ENCODE measurements around the gene PPP1R12B.
"Not testable (repeated sequence)": the region's sequence is repeated elsewhere in the genome, so short reads cannot be mapped to it uniquely, and the experiment has no call there.

PPP1R12B gene

DNA sequence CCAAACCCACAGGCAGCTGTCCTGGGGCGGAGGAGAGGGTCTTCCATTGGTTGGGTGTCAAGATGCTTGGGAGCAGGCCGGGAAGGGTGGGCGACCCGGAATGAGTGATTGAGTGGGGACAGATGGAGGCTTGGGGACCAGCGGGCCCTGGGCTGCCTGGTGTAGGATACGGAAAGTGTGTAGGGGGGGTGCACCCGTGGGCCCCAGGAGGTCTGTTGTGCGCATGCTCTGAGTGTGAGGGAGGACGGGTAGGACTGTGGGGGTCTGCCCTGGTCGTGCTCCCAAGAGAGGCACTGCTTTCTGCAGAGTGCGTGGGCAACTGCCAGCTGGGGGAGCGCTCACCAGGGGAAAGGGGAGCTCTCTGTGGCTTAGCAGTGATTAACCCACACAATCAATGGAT lies 275.0 kb downstream of the PPP1R12B start:
- H3K4me1 ChIP-seq (ENCODE audit: control insufficient read depth, insufficient read depth, low read length); H3K27ac ChIP-seq (ENCODE audit: extremely low read depth, low read depth, low read length); POLR2A ChIA-PET; H3K36me3 ChIP-seq (ENCODE audit: control insufficient read depth in 2 of 2, insufficient read depth in 1 of 2, low read length in 2 of 2); H3K4me3 ChIP-seq (ENCODE audit: low read depth, low read length); H3K9me3 ChIP-seq (ENCODE audit: control insufficient read depth, insufficient read depth, low read depth, low read length): not testable (repeated sequence)
- CTCF ChIA-PET = interaction anchor here (0.7 kb wide), 1 partner anchor 511 kb away, joined by 3 read pairs; no protein-coding TSS in a partner anchor
- TF ChIP-seq EGR2 (tag by site-specific recombination; IDR thresholded peaks at IDR 0.05; ENCODE audit: low read depth) = peak; percentile 59; the same call in 1 of the 2 replicates
- TF ChIP-seq ZFHX2 (tag by site-specific recombination; conservative IDR thresholded peaks at IDR 0.05) = 0 out of 2 replicates have a peak, but pooled peaks have one; percentile 10
- 0 out of 2 replicates have a peak, but pooled peaks have one; percentile 10 for TF ChIP-seq ZIC2 (tag by site-specific recombination; IDR thresholded peaks at IDR 0.05)
- TF ChIP-seq GLIS1 (tag by site-specific recombination; IDR thresholded peaks at IDR 0.05) = peak; percentile 36; the same call in 1 of the 2 replicates
- TF ChIP-seq GLIS2 (tag by site-specific recombination; IDR thresholded peaks at IDR 0.05) = peak; percentile 21; the same call in 1 of the 2 replicates

DNA sequence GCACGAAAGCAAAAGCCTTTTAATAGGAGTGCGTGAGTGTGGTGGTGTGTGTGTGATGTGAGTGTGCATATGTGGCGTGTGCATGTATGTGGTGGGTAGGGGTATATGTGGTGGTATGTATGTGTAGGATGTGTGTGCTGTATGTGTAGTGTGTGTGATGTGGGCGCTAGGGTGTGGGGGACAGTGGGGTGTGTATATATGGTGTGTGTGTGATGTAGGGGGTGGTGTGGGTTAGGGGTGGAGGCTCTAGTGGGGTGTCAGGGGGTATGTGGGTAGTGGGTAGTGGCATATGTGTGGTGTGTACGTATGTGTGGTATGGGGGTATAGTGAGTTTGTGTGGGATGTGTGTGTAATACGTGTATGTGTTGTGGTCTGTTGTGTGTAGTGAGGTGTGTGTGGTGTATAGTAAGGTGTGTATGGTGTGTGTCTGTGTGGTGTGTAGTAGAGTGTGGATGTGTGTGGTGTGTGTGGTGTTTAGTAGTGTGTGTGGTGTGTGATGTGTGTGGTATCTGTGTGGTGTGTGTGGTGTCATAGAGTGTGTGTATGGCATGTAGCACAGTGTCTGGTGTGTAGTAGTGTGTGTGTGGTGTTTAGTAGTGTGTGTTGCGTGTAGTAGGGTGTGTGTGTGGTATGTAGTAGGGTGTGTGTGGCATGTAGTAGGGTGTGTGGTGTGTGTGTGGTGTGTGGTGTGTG lies 275.7 kb downstream of the PPP1R12B start:
- Histone ChIP-seq H3K36me3 (ENCODE audit: control insufficient read depth in 2 of 2, insufficient read depth in 1 of 2, low read length in 2 of 2) (no peaks in the 10 kb centered on the region), H3K4me3 (ENCODE audit: low read depth, low read length) (no peak overlapping the region), H3K4me1 (ENCODE audit: control insufficient read depth, insufficient read depth, low read length) (no peaks in the 10 kb centered on the region; the same call in 1 of the 2 replicates), H3K27ac (ENCODE audit: extremely low read depth, low read depth, low read length) (no peak overlapping the region), H3K9me3 (ENCODE audit: control insufficient read depth, insufficient read depth, low read depth, low read length) (no peaks in the 10 kb centered on the region)
- CTCF ChIA-PET = no interaction called here
- TF ChIP-seq ZNF335 (tag by site-specific recombination; conservative IDR thresholded peaks at IDR 0.05) (no peak), ZBTB7A (tag by site-specific recombination; IDR thresholded peaks at IDR 0.05; ENCODE audit: low read depth) (0 out of 2 replicates have a peak, but pooled peaks have one; percentile 16), ZNF843 (tag by site-specific recombination; IDR thresholded peaks at IDR 0.05) (0 out of 2 replicates have a peak, but pooled peaks have one; percentile 19), ZNF202 (tag by site-specific recombination; IDR thresholded peaks at IDR 0.05; ENCODE audit: borderline replicate concordance) (peak; percentile 17; the same call in 1 of the 2 replicates), ZNF658 (tag by site-specific recombination; IDR thresholded peaks at IDR 0.05) (0 out of 2 replicates have a peak, but pooled peaks have one; percentile 10), ZNF701 (tag by site-specific recombination; IDR thresholded peaks at IDR 0.05) (0 out of 2 replicates have a peak, but pooled peaks have one; percentile 34), ZNF341 (tag by site-specific recombination; IDR thresholded peaks at IDR 0.05; ENCODE audit: low read depth) (no peak), ZNF133 (tag by site-specific recombination; IDR thresholded peaks at IDR 0.05) (peak; percentile 18; the same call in 1 of the 2 replicates), ZBTB48 (tag by site-specific recombination; IDR thresholded peaks at IDR 0.05) (0 out of 2 replicates have a peak, but pooled peaks have one; percentile 33), ZNF311 (tag by site-specific recombination; IDR thresholded peaks at IDR 0.05; ENCODE audit: borderline replicate concordance) (0 out of 2 replicates have a peak, but pooled peaks have one; percentile 5), ZNF791 (tag by site-specific recombination; IDR thresholded peaks at IDR 0.05) (0 out of 2 replicates have a peak, but pooled peaks have one; percentile 18), ZFHX2 (tag by site-specific recombination; conservative IDR thresholded peaks at IDR 0.05) (peak; percentile 60), EGR2 (tag by site-specific recombination; IDR thresholded peaks at IDR 0.05; ENCODE audit: low read depth) (peak; percentile 60; the same call in 1 of the 2 replicates), ZNF239 (tag by site-specific recombination; IDR thresholded peaks at IDR 0.05) (peak; percentile 19; the same call in 1 of the 2 replicates), ZNF274 (IDR thresholded peaks at IDR 0.05; ENCODE audit: low read length) (no peak), ZNF274 (tag by site-specific recombination; IDR thresholded peaks at IDR 0.05; ENCODE audit: borderline replicate concordance) (peak; percentile 40; the same call in 1 of the 2 replicates), ZNF24 (tag by site-specific recombination; IDR thresholded peaks at IDR 0.05) (no peak), ZNF2 (tag by site-specific recombination; IDR thresholded peaks at IDR 0.05) (0 out of 2 replicates have a peak, but pooled peaks have one; percentile 23), GLIS2 (tag by site-specific recombination; IDR thresholded peaks at IDR 0.05) (no peak), ZNF302 (tag by site-specific recombination; IDR thresholded peaks at IDR 0.05; ENCODE audit: low read depth) (0 out of 2 replicates have a peak, but pooled peaks have one; percentile 24)
- TF ChIP-seq, protein P1, sequence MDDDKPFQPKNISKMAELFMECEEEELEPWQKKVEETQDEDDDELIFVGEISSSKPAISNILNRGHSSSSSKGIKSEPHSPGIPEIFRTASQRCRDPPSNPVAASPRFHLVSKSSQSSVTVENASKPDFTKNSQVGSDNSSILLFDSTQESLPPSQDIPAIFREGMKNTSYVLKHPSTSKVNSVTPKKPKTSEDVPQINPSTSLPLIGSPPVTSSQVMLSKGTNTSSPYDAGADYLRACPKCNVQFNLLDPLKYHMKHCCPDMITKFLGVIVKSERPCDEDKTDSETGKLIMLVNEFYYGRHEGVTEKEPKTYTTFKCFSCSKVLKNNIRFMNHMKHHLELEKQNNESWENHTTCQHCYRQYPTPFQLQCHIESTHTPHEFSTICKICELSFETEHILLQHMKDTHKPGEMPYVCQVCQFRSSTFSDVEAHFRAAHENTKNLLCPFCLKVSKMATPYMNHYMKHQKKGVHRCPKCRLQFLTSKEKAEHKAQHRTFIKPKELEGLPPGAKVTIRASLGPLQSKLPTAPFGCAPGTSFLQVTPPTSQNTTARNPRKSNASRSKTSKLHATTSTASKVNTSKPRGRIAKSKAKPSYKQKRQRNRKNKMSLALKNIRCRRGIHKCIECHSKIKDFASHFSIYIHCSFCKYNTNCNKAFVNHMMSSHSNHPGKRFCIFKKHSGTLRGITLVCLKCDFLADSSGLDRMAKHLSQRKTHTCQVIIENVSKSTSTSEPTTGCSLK (tag by site-specific recombination; IDR thresholded peaks at IDR 0.05) = peak; percentile 60; the same call in 1 of the 2 replicates
- POLR2A ChIA-PET = no interaction called here
